NCI-H1105 treated with DMSO at 0.1 percent for 48 hours (cell line): ENCODE results near the gene CUEDC1.
"Not testable (repeated sequence)": the region's sequence is repeated elsewhere in the genome, so short reads cannot be mapped to it uniquely, and the experiment has no call there.

ENCODE experiments used
- DNase-seq: peaks from one replicate; lab custom pipeline; 2025; lab: John Stamatoyannopoulos, UW

Gene CUEDC1

DNA sequence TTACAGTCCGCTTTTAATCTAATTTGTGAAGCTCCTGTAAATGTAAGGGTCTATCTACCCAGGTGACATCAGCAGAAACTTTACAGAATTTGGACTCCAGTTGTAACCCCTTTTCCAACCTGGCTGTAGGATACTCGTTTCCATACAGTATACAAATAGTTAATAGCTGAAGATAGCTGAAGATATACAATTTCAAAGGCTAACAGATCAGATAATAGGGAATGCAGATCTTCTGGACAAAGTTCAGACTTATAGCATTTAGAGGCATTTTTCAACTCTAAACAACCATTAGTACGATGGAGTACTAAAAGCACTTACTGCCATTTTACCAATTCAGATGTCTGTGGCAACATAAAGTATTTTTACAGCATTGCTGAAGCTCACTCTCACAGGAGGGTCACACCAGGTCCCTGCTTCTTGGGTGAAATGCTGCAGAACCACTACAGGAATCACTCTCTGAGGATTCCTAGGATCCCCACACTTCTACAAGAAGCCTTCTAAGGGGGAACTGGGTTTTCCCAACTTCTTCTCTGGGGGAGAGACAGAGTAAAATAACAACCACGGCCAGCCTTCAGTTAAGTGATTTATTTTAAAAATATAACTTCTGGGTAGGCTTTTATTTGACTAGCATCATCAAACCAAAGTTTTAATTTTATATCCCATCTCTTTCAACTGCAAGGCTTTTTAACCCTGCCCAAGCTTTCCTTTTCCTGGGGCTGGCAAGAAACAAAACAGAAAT, 29.9 kb upstream of the CUEDC1 start:
- no peak for DNase-seq

GRCh38 chr17:57984261-57984890, 29.2 kb upstream of the CUEDC1 start:
- no peak for DNase-seq

DNA sequence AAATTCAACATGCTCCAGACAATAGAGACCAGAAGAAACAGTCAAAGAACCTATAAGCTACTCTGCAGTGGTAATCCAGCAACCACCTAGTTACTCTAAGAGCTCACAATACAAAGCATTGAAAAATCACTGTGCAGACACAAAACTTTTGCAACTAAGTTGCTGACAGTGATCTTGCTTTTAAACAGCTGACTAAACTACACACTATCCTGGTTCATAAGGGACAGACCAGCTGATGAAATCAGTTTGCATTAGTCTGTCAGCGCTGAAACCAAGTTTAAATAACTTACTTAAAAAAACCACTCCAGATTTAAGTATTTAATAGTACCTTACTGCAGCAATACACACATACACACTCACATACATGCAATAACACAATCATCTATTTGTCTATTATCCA, 28.2 kb upstream of the CUEDC1 start:
- DNase-seq: no peak

GRCh38 chr17:57982452-57983170, 27.4 kb upstream of the CUEDC1 start:
- no peak for DNase-seq

- DNase-seq: no peak
These were observed 25.3 kb upstream of the CUEDC1 start for GRCh38 chr17:57980522-57980921.

DNA sequence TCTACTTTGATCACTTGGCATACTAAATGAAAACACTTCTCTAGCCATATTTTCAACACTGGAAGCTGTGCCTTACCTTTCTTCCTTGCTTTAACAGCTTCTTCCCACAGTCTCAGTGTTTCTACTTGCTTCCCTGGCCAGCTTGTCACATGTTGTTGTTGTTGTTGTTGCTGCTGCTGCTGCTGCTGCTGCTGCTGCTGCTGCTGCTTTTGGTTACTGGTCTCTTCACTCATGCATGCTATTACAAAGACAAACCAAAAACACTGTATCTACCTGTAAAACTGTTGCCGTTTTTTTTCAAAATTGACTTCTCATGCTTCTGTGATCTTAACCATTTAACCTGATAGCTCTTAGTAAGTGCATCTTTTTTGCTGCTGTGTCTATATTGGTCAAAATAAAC, 23.9 kb upstream of the CUEDC1 start:
- DNase-seq: no peak

GRCh38 chr17:57976594-57976993, 21.4 kb upstream of the CUEDC1 start:
- no peak for DNase-seq

GRCh38 chr17:57975044-57975443, 19.8 kb upstream of the CUEDC1 start:
- DNase-seq: no peak

DNA sequence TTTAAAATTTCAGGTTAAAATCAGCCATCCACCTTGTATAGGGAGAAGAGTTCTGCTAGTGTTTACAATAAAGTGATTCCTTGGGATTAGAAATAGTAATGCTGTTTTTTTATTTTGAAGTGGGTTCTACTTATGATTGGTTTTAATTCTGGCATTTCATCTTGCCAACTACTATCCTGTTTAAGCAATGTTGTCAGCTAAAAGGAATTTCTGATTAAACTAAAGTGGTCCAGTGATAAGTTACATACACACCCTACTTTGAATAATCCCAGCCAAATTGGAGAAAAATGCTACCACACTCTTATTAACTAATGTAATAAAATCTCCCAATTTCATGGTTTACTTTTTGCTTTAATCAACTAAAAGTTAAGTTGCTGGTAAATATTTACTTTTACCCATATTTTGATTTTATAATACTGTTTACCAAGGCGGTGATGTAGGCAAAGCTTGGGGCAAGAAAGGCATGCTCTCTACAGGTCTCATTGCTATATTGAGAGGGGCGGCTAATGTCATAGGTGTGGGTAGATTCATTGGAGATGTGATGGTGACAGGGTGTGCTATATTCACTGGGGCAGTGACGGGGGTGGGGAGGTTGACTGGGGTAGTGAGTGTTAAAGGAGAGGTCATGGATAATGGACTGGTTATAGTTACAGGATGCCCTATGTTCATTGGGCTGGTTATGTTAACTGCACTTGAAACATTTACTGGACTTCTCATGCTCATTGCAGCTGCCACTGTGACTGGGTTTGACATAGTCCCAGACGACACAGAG, 19.0 kb upstream of the CUEDC1 start:
- not testable (repeated sequence) for DNase-seq

- DNase-seq: no peak
These were observed 16.9 kb upstream of the CUEDC1 start for GRCh38 chr17:57972151-57972550.

DNA sequence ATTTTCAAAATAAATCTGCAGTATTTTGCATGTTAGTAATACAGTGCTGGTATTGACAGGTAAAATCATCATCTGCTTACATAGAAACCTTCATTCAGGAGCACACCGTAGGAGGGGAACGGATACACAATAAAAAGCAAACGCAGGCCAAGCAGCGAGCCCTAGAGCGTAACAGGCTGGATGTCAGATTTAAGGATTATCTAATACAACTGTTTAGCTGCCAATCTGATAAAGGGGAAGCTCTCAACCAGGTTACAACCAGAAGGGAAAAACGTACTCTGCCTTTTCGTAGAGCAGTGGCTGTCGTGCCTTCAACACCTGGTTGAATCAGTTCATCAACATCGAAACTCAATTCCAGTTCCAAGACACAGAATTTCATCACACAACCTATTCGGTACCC, 16.4 kb upstream of the CUEDC1 start:
- no peak for DNase-seq

- no peak for DNase-seq
These were observed 15.5 kb upstream of the CUEDC1 start for GRCh38 chr17:57970710-57971109.

DNA sequence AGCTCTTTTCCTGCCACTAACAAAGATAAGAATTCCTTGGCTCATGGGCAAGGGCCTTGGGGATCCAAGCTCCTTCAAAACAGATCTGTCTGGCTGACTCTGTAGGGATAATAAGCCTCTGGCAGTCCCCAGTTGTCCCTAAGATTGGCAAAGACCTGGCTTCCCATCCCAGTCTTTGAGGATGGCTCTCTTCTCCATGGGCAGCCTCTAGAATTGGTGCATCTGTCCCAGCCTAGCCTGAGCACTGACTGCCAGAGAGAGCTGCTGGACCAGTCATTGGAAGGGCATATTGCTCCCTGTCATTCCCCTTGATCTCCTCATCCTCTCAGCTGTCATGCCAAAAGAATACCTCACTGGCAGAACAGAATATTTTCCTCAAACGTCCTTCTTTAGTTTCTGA, 13.2 kb upstream of the CUEDC1 start:
- DNase-seq: no peak

- no peak for DNase-seq
These were observed 11.7 kb upstream of the CUEDC1 start for GRCh38 chr17:57966875-57967274.

DNA sequence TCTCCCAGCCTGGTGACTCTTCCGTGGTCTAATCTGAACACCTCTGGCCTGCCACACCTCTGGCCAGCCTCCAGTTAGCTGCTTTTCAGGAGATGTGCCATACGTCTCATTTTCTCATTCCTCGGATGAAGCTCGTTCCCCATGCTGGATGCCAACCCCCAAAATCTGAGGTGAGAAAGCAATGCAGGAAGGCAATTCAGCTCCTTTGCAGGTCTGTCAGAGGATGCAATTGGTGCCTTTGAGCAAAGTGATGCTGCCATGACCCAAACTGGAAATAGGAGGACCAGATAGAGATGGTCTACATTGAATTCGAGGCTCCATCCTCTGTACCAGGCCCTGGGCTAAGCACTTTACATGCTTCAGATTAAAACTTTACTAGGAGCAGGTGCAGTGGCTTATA, 11.0 kb upstream of the CUEDC1 start:
- no peak for DNase-seq

DNA sequence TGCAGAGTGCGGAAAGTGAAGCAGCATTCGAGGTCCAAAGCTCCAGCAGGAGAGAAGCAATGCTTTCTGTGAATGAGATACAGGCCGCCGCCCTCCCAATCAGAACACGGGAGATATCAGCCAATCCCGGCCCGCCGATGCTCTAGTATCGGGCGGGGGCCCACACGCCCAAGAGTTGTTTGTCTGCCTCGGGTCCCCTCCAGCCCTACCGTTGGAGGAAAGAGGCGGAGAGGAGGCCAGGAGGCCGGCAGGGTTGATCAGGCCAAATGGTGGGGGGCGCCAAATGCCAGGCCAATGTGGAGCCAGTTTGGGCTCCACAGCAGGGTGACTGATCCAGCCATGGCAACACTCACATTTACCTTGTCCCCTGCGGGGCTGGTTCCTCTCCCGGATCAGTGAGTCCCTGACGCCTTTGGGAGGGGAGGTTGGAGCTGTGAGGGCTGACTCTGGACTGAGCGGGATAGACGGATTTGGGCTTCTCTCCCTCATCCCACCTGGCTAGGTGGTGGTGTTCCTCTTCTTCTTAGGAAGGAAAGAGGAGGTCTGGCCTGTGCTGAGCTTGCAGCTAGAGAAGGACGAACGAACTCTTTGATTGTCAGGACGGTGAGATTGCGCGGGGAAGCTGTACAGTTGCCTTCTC, 10.4 kb upstream of the CUEDC1 start:
- DNase-seq: no peak

- DNase-seq: no peak
These were observed 7.9 kb upstream of the CUEDC1 start for GRCh38 chr17:57963149-57963511.

DNA sequence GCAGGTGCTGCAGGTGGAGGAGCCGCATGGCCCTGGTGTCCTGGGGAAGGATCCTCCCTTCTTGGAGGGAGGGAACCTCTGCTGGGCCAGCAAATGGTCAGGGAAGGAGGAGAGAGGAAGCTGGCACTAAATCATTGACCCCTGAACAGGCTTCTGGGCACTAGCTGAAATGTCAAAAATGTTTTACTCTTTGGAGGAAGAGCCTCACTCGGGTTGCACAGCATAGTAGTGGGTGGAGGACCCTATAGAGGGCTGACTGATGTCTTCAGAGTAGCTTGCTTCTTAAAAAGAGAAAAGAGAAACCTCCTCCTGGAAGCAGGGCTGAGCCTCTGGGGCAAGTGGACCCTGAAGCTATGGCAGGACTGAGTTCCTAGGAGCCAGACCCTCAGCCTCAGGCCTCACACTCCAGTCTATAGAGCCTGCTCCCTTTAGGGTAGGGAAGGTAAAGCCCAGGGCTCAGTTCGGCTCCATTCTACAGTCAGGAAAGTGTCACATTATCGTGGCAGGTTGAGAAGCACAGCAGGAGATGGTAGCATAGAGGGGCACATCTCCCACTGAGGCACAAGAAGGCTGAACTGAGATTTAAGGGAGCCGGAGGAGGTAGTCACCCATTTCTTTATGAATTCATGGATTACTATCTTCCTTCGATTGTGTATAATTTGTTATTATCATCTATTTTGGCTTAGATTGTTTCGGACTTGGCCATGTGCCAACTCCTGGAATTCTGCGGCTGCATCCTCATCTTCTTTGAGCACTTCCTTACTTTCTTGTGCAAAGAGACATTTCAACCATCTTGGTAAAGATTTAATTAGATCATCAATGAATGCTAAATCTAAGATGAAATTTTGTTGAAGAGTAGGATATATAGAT, 7.3 kb upstream of the CUEDC1 start:
- no peak for DNase-seq

- no peak for DNase-seq
These were observed 4.7 kb upstream of the CUEDC1 start for GRCh38 chr17:57959929-57960328.

DNA sequence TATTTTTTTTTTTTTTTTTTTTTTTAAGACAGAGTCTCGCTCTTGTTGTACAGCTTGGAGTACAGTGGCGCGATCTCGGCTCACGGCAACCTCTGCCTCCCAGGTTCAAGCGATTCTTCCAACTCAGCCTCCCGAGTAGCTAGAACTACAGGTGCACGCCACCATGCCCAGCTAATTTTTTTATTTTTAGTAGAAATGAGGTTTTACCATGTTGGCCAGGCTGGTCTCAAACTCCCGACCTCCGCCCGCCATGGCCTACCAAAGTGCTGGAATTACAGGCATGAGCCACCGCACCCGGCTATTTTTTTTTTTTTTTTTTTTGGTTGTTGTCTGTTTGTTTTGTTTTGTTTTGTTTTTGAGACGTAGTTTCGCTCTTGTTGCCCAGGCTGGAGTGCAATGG, 3.2 kb upstream of the CUEDC1 start:
- not testable (repeated sequence) for DNase-seq

DNA sequence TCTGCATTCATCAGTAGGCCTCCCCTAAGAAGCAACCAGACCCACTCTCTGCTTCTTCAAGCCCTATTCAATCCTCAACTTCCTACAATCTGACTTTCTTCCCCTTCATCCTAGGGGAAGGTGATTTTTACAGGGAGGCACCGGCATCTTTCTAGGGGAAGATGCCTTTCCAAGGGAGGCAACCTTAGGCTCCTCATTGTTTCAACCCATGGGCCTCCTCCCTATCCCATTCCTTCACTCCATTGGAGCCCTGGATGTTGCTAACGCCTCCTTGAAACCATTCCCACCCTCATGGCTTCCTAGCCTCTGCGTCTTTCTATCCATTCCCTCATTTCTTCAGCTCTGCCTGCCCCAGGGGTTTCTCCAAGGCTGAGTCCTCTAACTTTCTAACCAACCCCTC, 2.7 kb upstream of the CUEDC1 start:
- DNase-seq: no peak
